ENCODE measurements around the gene E2F4.

E2F4 gene

GRCh38 chr16:67188323-67188722, 3.6 kb upstream of the E2F4 start:
- peaks cover 19 to 22% of the 10 kb centered on the region in 2 donors for H3K4me1 ChIP-seq (ENCODE audit: control insufficient read depth in 2 of 2, insufficient read depth in 1 of 2, low read depth in 1 of 2, low read length in 2 of 2)
- no peak overlapping the region for H4K8ac ChIP-seq (ENCODE audit: low read depth, low read length)
- H3K4me2 ChIP-seq (ENCODE audit: insufficient read depth, low read length, poor library complexity, severe bottlenecking) = no peak overlapping the region
- H2BK120ac ChIP-seq (ENCODE audit: low read depth, low read length) = no peak overlapping the region
- no peak overlapping the region for H4K91ac ChIP-seq (ENCODE audit: low read depth, low read length, poor library complexity)
- no CpG with 5 or more reads among the region's 4 CpGs for WGBS, 2 donors (ENCODE audit: extremely low coverage in 2 of 2, insufficient read length in 2 of 2, insufficient replicate concordance in 1 of 2)
- DNase-seq (ENCODE audit: low spot score) = no peak
- no peak overlapping the region for H3K4ac ChIP-seq (ENCODE audit: low read length)
- H3K27ac ChIP-seq (replicated peaks; ENCODE audit: low read length) = no peak overlapping the region
- no peak overlapping the region for H2BK15ac ChIP-seq (ENCODE audit: low read length)
- H2AK5ac ChIP-seq (ENCODE audit: low read depth, low read length) = peak overlapping the region; percentile 53
- no peak overlapping the region for H2BK12ac ChIP-seq (ENCODE audit: low read length)
- H3K23ac ChIP-seq (ENCODE audit: low read depth, low read length, poor library complexity) = no peak overlapping the region
- H3K18ac ChIP-seq (ENCODE audit: low read length) = no peak overlapping the region
- no peak overlapping the region for H3K14ac ChIP-seq (ENCODE audit: low read length)
- H2BK5ac ChIP-seq (ENCODE audit: low read length) = no peak overlapping the region
- H3K9ac ChIP-seq (ENCODE audit: low read depth, low read length, poor library complexity) = no peak overlapping the region
- no peak overlapping the region for H2AFZ ChIP-seq (ENCODE audit: low read length)
- peaks cover 13% of the 10 kb centered on the region for H3K79me1 ChIP-seq (ENCODE audit: low read depth, low read length)
- H3K27me3 ChIP-seq (ENCODE audit: control insufficient read depth in 3 of 3, insufficient read depth in 3 of 3, low read depth in 1 of 3, low read length in 3 of 3) = peaks cover 5 to 30% (median 8%) of the 10 kb centered on the region in 3 experiments
- no peaks in the 10 kb centered on the region for H3K9me3 ChIP-seq (replicated peaks in 1 of 2; ENCODE audit: control insufficient read depth in 2 of 2, insufficient read depth in 1 of 2, low read depth in 1 of 2, low read length in 2 of 2)
- H3K4me3 ChIP-seq (ENCODE audit: low read length in 2 of 2) = no peak overlapping the region
- H3K36me3 ChIP-seq (replicated peaks in 1 of 2; ENCODE audit: control insufficient read depth in 2 of 2, insufficient read depth in 2 of 2, low read length in 2 of 2) = peaks cover under 1 to 3% of the 10 kb centered on the region in 2 donors

- H3K27me3 ChIP-seq (ENCODE audit: control insufficient read depth in 3 of 3, insufficient read depth in 3 of 3, low read depth in 1 of 3, low read length in 3 of 3) = peaks cover 5 to 30% (median 8%) of the 10 kb centered on the region in 3 experiments
- H3K14ac ChIP-seq (ENCODE audit: low read length) = no peak overlapping the region
- H3K36me3 ChIP-seq (replicated peaks in 1 of 2; ENCODE audit: control insufficient read depth in 2 of 2, insufficient read depth in 2 of 2, low read length in 2 of 2) = peaks cover 4 to 7% of the 10 kb centered on the region in 2 donors
- WGBS, 2 donors (ENCODE audit: extremely low coverage in 2 of 2, insufficient read length in 2 of 2, insufficient replicate concordance in 1 of 2) = no CpG with 5 or more reads among the region's 15 CpGs
- H2AFZ ChIP-seq (ENCODE audit: low read length) = no peak overlapping the region
- no peak overlapping the region for H3K23ac ChIP-seq (ENCODE audit: low read depth, low read length, poor library complexity)
- H3K4me3 ChIP-seq (ENCODE audit: low read length in 2 of 2) = no peak overlapping the region
- no peaks in the 10 kb centered on the region for H3K9me3 ChIP-seq (replicated peaks in 1 of 2; ENCODE audit: control insufficient read depth in 2 of 2, insufficient read depth in 1 of 2, low read depth in 1 of 2, low read length in 2 of 2)
- H4K8ac ChIP-seq (ENCODE audit: low read depth, low read length) = no peak overlapping the region
- peak overlapping the region; percentile 70 for H2BK12ac ChIP-seq (ENCODE audit: low read length)
- H3K79me1 ChIP-seq (ENCODE audit: low read depth, low read length) = peaks cover 13% of the 10 kb centered on the region
- H3K4me1 ChIP-seq (ENCODE audit: control insufficient read depth in 2 of 2, insufficient read depth in 1 of 2, low read depth in 1 of 2, low read length in 2 of 2) = peaks cover 20 to 23% of the 10 kb centered on the region in 2 donors
- no peak overlapping the region for H4K91ac ChIP-seq (ENCODE audit: low read depth, low read length, poor library complexity)
- peak overlapping the region; percentile 57 for H3K9ac ChIP-seq (ENCODE audit: low read depth, low read length, poor library complexity)
- H3K4ac ChIP-seq (ENCODE audit: low read length) = no peak overlapping the region
- H3K18ac ChIP-seq (ENCODE audit: low read length) = no peak overlapping the region
- H3K27ac ChIP-seq (replicated peaks; ENCODE audit: low read length) = no peak overlapping the region
- H2BK5ac ChIP-seq (ENCODE audit: low read length) = no peak overlapping the region
- H2BK15ac ChIP-seq (ENCODE audit: low read length) = no peak overlapping the region
- no peak for DNase-seq (ENCODE audit: low spot score)
- no peak overlapping the region for H3K4me2 ChIP-seq (ENCODE audit: insufficient read depth, low read length, poor library complexity, severe bottlenecking)
- H2AK5ac ChIP-seq (ENCODE audit: low read depth, low read length) = peak overlapping the region; percentile 53
- no peak overlapping the region for H2BK120ac ChIP-seq (ENCODE audit: low read depth, low read length)
These were observed 3.2 kb upstream of the E2F4 start for GRCh38 chr16:67188798-67189197.

GRCh38 chr16:67190041-67190440, 1.9 kb upstream of the E2F4 start, which contains the start of gene EXOC3L1:
Gene EXOC3L1 (minus strand): TSS chr16:67190136. CDS start chr16:67189676, 460 bp downstream.
- H2BK5ac ChIP-seq (ENCODE audit: low read length) = no peak within 1 kb of the TSS
- H4K8ac ChIP-seq (ENCODE audit: low read depth, low read length) = no peak within 1 kb of the TSS
- H2BK15ac ChIP-seq (ENCODE audit: low read length) = no peak within 1 kb of the TSS
- H3K9ac ChIP-seq (ENCODE audit: low read depth, low read length, poor library complexity) = peak within 1 kb of the TSS; percentile 36
- peak within 1 kb of the TSS; percentile 70 for H2BK12ac ChIP-seq (ENCODE audit: low read length)
- H3K36me3 ChIP-seq (replicated peaks in 1 of 2; ENCODE audit: control insufficient read depth in 2 of 2, insufficient read depth in 2 of 2, low read length in 2 of 2) = peaks cover 16 to 20% of the 10 kb centered on the region in 2 donors
- H3K4me2 ChIP-seq (ENCODE audit: insufficient read depth, low read length, poor library complexity, severe bottlenecking) = no peak within 1 kb of the TSS
- no peak within 1 kb of the TSS for H3K23ac ChIP-seq (ENCODE audit: low read depth, low read length, poor library complexity)
- H4K91ac ChIP-seq (ENCODE audit: low read depth, low read length, poor library complexity) = no peak within 1 kb of the TSS
- no peaks in the 10 kb centered on the region for H3K9me3 ChIP-seq (replicated peaks in 1 of 2; ENCODE audit: control insufficient read depth in 2 of 2, insufficient read depth in 1 of 2, low read depth in 1 of 2, low read length in 2 of 2)
- peak within 1 kb of the TSS; percentile 70 for H2AFZ ChIP-seq (ENCODE audit: low read length)
- H3K4ac ChIP-seq (ENCODE audit: low read length) = no peak within 1 kb of the TSS
- WGBS, 2 donors (ENCODE audit: extremely low coverage in 2 of 2, insufficient read length in 2 of 2, insufficient replicate concordance in 1 of 2) = no CpG with 5 or more reads among the region's 6 CpGs
- peak within 1 kb of the TSS; percentile 81 for H2AK5ac ChIP-seq (ENCODE audit: low read depth, low read length)
- H3K4me1 ChIP-seq (ENCODE audit: control insufficient read depth in 2 of 2, insufficient read depth in 1 of 2, low read depth in 1 of 2, low read length in 2 of 2) = peaks cover 17 to 20% of the 10 kb centered on the region in 2 donors
- peaks cover 9% of the 10 kb centered on the region for H3K79me1 ChIP-seq (ENCODE audit: low read depth, low read length)
- peak within 1 kb of the TSS in 1 of 2 donors; percentile 33 for H3K4me3 ChIP-seq (ENCODE audit: low read length in 2 of 2)
- no peak within 1 kb of the TSS for H3K14ac ChIP-seq (ENCODE audit: low read length)
- H3K27me3 ChIP-seq (ENCODE audit: control insufficient read depth in 3 of 3, insufficient read depth in 3 of 3, low read depth in 1 of 3, low read length in 3 of 3) = peaks cover 1 to 20% (median 2%) of the 10 kb centered on the region in 3 experiments
- DNase-seq (ENCODE audit: low spot score) = no peak
- no peak within 1 kb of the TSS for H3K27ac ChIP-seq (replicated peaks; ENCODE audit: low read length)
- H3K18ac ChIP-seq (ENCODE audit: low read length) = no peak within 1 kb of the TSS
- H2BK120ac ChIP-seq (ENCODE audit: low read depth, low read length) = no peak within 1 kb of the TSS

GRCh38 chr16:67190448-67191399, 1.2 kb upstream of the E2F4 start:
- H4K91ac ChIP-seq (ENCODE audit: low read depth, low read length, poor library complexity) = no peak overlapping the region
- H3K4me3 ChIP-seq (ENCODE audit: low read length in 2 of 2) = peak overlapping the region in 1 of 2 donors; percentile 33
- no peak overlapping the region for H3K27ac ChIP-seq (replicated peaks; ENCODE audit: low read length)
- no peak overlapping the region for H2BK15ac ChIP-seq (ENCODE audit: low read length)
- H3K14ac ChIP-seq (ENCODE audit: low read length) = no peak overlapping the region
- H3K18ac ChIP-seq (ENCODE audit: low read length) = no peak overlapping the region
- H4K8ac ChIP-seq (ENCODE audit: low read depth, low read length) = no peak overlapping the region
- H2BK120ac ChIP-seq (ENCODE audit: low read depth, low read length) = no peak overlapping the region
- H3K36me3 ChIP-seq (replicated peaks in 1 of 2; ENCODE audit: control insufficient read depth in 2 of 2, insufficient read depth in 2 of 2, low read length in 2 of 2) = peaks cover 22 to 27% of the 10 kb centered on the region in 2 donors
- H2AFZ ChIP-seq (ENCODE audit: low read length) = no peak overlapping the region
- H3K4ac ChIP-seq (ENCODE audit: low read length) = no peak overlapping the region
- peaks cover 9% of the 10 kb centered on the region for H3K79me1 ChIP-seq (ENCODE audit: low read depth, low read length)
- H3K9me3 ChIP-seq (replicated peaks in 1 of 2; ENCODE audit: control insufficient read depth in 2 of 2, insufficient read depth in 1 of 2, low read depth in 1 of 2, low read length in 2 of 2) = no peaks in the 10 kb centered on the region
- peaks cover 17 to 20% of the 10 kb centered on the region in 2 donors for H3K4me1 ChIP-seq (ENCODE audit: control insufficient read depth in 2 of 2, insufficient read depth in 1 of 2, low read depth in 1 of 2, low read length in 2 of 2)
- H2BK5ac ChIP-seq (ENCODE audit: low read length) = no peak overlapping the region
- H3K4me2 ChIP-seq (ENCODE audit: insufficient read depth, low read length, poor library complexity, severe bottlenecking) = no peak overlapping the region
- no peak overlapping the region for H2AK5ac ChIP-seq (ENCODE audit: low read depth, low read length)
- H2BK12ac ChIP-seq (ENCODE audit: low read length) = no peak overlapping the region
- no peak overlapping the region for H3K23ac ChIP-seq (ENCODE audit: low read depth, low read length, poor library complexity)
- no CpG with 5 or more reads among the region's 13 CpGs for whole genome bisulfite sequencing, 2 donors (ENCODE audit: extremely low coverage in 2 of 2, insufficient read length in 2 of 2, insufficient replicate concordance in 1 of 2)
- peaks cover 0 to 13% (median 0%) of the 10 kb centered on the region in 3 experiments for H3K27me3 ChIP-seq (ENCODE audit: control insufficient read depth in 3 of 3, insufficient read depth in 3 of 3, low read depth in 1 of 3, low read length in 3 of 3)
- H3K9ac ChIP-seq (ENCODE audit: low read depth, low read length, poor library complexity) = no peak overlapping the region
- DNase-seq (ENCODE audit: low spot score) = no peak

All from neuronal stem cell (in vitro differentiated cells).